ENCODE results near the gene STAC3. TPM values are rescaled to one million over a fixed set of nuclear protein-coding genes. Genes with fewer than 3 reads are reported as not detected.

Gene STAC3
- total RNA-seq, 1 experiment from 2014 or later: 2.5 TPM

DNA sequence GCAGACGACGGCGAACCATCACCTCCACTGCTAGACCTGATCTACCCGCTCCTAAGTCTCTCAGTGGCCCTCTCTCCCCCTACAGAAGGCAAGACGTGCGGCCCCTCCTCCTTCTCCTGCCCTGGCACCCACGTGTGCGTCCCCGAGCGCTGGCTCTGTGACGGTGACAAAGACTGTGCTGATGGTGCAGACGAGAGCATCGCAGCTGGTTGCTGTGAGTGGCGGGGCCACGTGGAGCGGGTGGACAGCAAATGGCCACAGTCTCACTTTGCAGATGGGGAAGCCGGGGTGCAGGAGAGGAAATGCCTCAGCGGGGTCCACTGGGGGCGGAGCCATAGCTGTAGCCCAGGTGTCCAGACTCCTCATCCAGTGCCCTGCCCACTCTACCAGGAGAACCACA, 55.8 kb downstream of the STAC3 start:
- no peak overlapping the region for H3K9ac ChIP-seq (ENCODE audit: low read length)
- no peaks in the 10 kb centered on the region for H4K20me1 ChIP-seq (ENCODE audit: insufficient read depth)
- no peaks in the 10 kb centered on the region for H3K9me3 ChIP-seq (ENCODE audit: control insufficient read depth in 1 of 2, insufficient read depth in 1 of 2, low read depth in 1 of 2, low read length in 2 of 2)
- TF ChIP-seq ELF1 (IDR thresholded peaks at IDR 0.05; ENCODE audit: borderline replicate concordance, low read depth): no peak
- no peak for TF ChIP-seq ZNF274 (IDR thresholded peaks at IDR 0.05; ENCODE audit: low read depth, low read length)
- no peak for TF ChIP-seq EZH2 (IDR thresholded peaks at IDR 0.05)
- no peak for TF ChIP-seq SRF (IDR thresholded peaks at IDR 0.05; ENCODE audit: low read depth)
- TF ChIP-seq SIN3A (IDR thresholded peaks at IDR 0.05; ENCODE audit: low read depth): no peak
- no peak for TF ChIP-seq RAD21 (IDR thresholded peaks at IDR 0.05; ENCODE audit: low read depth)
- TF ChIP-seq TCF7L2 (IDR thresholded peaks at IDR 0.05; ENCODE audit: borderline replicate concordance, extremely low read depth, insufficient read depth, insufficient read length): no peak
- TF ChIP-seq, protein P1, sequence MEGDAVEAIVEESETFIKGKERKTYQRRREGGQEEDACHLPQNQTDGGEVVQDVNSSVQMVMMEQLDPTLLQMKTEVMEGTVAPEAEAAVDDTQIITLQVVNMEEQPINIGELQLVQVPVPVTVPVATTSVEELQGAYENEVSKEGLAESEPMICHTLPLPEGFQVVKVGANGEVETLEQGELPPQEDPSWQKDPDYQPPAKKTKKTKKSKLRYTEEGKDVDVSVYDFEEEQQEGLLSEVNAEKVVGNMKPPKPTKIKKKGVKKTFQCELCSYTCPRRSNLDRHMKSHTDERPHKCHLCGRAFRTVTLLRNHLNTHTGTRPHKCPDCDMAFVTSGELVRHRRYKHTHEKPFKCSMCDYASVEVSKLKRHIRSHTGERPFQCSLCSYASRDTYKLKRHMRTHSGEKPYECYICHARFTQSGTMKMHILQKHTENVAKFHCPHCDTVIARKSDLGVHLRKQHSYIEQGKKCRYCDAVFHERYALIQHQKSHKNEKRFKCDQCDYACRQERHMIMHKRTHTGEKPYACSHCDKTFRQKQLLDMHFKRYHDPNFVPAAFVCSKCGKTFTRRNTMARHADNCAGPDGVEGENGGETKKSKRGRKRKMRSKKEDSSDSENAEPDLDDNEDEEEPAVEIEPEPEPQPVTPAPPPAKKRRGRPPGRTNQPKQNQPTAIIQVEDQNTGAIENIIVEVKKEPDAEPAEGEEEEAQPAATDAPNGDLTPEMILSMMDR (IDR thresholded peaks at IDR 0.05 in 2 of 3, conservative IDR thresholded peaks at IDR 0.05 in 1 of 3; ENCODE audit: borderline replicate concordance in 1 of 3, insufficient read depth in 1 of 3, low read depth in 2 of 3, low read length in 2 of 3): no peak
- no peak for TF ChIP-seq CBX3 (IDR thresholded peaks at IDR 0.05; ENCODE audit: low read depth)
- TF ChIP-seq YY1 (IDR thresholded peaks at IDR 0.05; ENCODE audit: extremely low read depth, insufficient replicate concordance, low read depth, low read length): no peak
- no peak for TF ChIP-seq CEBPB (IDR thresholded peaks at IDR 0.05; ENCODE audit: low read depth)
- TF ChIP-seq SP1 (IDR thresholded peaks at IDR 0.05; ENCODE audit: low read depth): no peak
- TF ChIP-seq, protein P2, sequence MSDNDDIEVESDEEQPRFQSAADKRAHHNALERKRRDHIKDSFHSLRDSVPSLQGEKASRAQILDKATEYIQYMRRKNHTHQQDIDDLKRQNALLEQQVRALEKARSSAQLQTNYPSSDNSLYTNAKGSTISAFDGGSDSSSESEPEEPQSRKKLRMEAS (IDR thresholded peaks at IDR 0.05): no peak
- TF ChIP-seq FOSL1 (IDR thresholded peaks at IDR 0.05; ENCODE audit: low read depth): no peak
- ATAC-seq (no peak), DNase-seq (ENCODE audit: low read depth, low spot score) (no peak)
- ChIA-PET POLR2A (no interaction called here), RAD21 (ENCODE audit: low non-redundant PET in 1 of 2, low total read pairs in 2 of 2, uncharacterized antibody in 2 of 2, unreplicated experiment in 2 of 2) (interaction anchor here in 1 of 2 experiments (0.7 kb wide), 1 partner anchor 34 kb away, joined by 3 read pairs; no protein-coding TSS in a partner anchor), CTCF (no interaction called here)
- no peak overlapping the region for H3K4me3 ChIP-seq (replicated peaks in 1 of 2; ENCODE audit: low read depth in 1 of 2, low read length in 2 of 2)
- H2AFZ ChIP-seq (ENCODE audit: low read depth, low read length, poor library complexity, severe bottlenecking): no peak overlapping the region
- H3K4me2 ChIP-seq (ENCODE audit: low read length): no peak overlapping the region
- H3K27me3 ChIP-seq (ENCODE audit: insufficient read depth, low read length): no peaks in the 10 kb centered on the region
- no peak overlapping the region for H3K27ac ChIP-seq (ENCODE audit: low read depth, low read length)
- intact Hi-C loops (cut with micrococcal nuclease): no loop called here
- H3K9me2 ChIP-seq (ENCODE audit: insufficient read depth): no peaks in the 10 kb centered on the region
- no TSS peak for BruUV-seq (replicated peaks)
- H3K79me2 ChIP-seq (ENCODE audit: insufficient read depth, low read length): no peaks in the 10 kb centered on the region
- no peaks in the 10 kb centered on the region for H3K4me1 ChIP-seq (ENCODE audit: control insufficient read depth in 1 of 2, insufficient read depth in 2 of 2, low read length in 2 of 2)
- peaks cover 0 to 3% of the 10 kb centered on the region in 2 experiments; a peak in 2 of 4 replicates for H3K36me3 ChIP-seq (ENCODE audit: control insufficient read depth in 1 of 2, insufficient read depth in 2 of 2, low read length in 2 of 2)
